ENCODE data around the gene TTC12. TPM values are rescaled to one million over a fixed set of nuclear protein-coding genes. Genes with fewer than 3 reads are reported as not detected.

Gene TTC12
- total RNA-seq, 4 donors from 2014 or later, result 10.8 to 23.5 (median 17.2) TPM

DNA sequence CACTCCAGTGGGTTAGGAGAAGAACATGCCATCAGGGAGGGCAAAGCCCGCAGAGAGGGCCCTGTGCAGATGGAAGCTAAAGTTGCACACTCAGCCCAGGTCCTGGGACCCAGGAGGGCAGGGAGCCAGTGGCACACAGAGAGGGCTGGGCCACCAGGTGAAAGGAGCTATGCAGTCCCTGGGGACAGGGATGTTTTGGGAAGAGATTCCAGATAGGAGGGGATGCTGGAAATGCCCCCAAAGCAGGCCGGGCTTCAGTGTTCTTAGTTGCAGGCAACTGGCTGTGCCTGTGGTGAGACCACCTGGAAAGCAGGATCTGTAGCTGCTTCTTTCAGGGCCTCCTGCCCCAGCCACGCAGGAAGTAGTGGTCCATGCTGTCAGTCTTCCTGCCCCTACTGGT is 92.8 kb downstream of the TTC12 start:
- H3K4me1 ChIP-seq, result no peaks in the 10 kb centered on the region
- no peak overlapping the region for H3K4me3 ChIP-seq
- H3K9me3 ChIP-seq, result no peaks in the 10 kb centered on the region
- no peaks in the 10 kb centered on the region for H3K36me3 ChIP-seq
- TF ChIP-seq, protein P1, sequence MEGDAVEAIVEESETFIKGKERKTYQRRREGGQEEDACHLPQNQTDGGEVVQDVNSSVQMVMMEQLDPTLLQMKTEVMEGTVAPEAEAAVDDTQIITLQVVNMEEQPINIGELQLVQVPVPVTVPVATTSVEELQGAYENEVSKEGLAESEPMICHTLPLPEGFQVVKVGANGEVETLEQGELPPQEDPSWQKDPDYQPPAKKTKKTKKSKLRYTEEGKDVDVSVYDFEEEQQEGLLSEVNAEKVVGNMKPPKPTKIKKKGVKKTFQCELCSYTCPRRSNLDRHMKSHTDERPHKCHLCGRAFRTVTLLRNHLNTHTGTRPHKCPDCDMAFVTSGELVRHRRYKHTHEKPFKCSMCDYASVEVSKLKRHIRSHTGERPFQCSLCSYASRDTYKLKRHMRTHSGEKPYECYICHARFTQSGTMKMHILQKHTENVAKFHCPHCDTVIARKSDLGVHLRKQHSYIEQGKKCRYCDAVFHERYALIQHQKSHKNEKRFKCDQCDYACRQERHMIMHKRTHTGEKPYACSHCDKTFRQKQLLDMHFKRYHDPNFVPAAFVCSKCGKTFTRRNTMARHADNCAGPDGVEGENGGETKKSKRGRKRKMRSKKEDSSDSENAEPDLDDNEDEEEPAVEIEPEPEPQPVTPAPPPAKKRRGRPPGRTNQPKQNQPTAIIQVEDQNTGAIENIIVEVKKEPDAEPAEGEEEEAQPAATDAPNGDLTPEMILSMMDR (IDR thresholded peaks at IDR 0.05), result no peak
- TF ChIP-seq EP300 (IDR thresholded peaks at IDR 0.05) (no peak), POLR2AphosphoS5 (IDR thresholded peaks at IDR 0.05) (no peak), POLR2A (IDR thresholded peaks at IDR 0.05) (no peak)
- ATAC-seq, result no peak
- no peak overlapping the region for H3K27ac ChIP-seq
- 77 to 100% methylated on average over 1 to 2 of the region's 3 CpGs for WGBS, 2 donors (ENCODE audit: low coverage in 1 of 2)
- H3K27me3 ChIP-seq, result no peaks in the 10 kb centered on the region

DNA sequence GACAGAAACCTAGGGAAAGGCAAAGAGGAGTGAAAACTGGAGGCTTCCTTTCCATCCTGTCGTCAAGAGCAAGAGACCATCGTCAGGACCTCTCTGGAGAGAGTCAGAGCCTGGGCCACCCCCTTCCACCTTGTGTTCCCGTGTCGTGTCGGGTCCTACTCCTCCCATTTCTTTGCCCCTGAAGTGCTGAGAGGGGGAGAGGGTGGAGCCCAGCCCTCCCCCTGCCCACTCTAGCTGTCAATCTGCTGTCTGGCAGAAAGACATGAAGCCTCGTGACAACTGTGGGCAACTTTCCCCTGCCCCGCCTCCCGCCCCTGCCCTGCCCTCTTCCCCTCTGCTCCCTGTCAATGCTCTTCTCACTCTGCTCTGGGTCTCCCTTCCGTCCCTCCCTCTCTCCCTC is 93.8 kb downstream of the TTC12 start:
- H3K4me1 ChIP-seq, result no peaks in the 10 kb centered on the region
- H3K27ac ChIP-seq, result no peak overlapping the region
- H3K9me3 ChIP-seq, result no peaks in the 10 kb centered on the region
- ATAC-seq, result no peak
- no peak overlapping the region for H3K4me3 ChIP-seq
- H3K36me3 ChIP-seq, result no peaks in the 10 kb centered on the region
- WGBS, 2 donors (ENCODE audit: low coverage in 1 of 2), result 38 to 70% methylated on average over 7 to 8 of the region's 9 CpGs
- TF ChIP-seq EP300 (IDR thresholded peaks at IDR 0.05), result no peak
- TF ChIP-seq, protein P1 (IDR thresholded peaks at IDR 0.05), result no peak
- no peak for TF ChIP-seq POLR2A (IDR thresholded peaks at IDR 0.05)
- no peak for TF ChIP-seq POLR2AphosphoS5 (IDR thresholded peaks at IDR 0.05)
- H3K27me3 ChIP-seq, result no peaks in the 10 kb centered on the region

DNA sequence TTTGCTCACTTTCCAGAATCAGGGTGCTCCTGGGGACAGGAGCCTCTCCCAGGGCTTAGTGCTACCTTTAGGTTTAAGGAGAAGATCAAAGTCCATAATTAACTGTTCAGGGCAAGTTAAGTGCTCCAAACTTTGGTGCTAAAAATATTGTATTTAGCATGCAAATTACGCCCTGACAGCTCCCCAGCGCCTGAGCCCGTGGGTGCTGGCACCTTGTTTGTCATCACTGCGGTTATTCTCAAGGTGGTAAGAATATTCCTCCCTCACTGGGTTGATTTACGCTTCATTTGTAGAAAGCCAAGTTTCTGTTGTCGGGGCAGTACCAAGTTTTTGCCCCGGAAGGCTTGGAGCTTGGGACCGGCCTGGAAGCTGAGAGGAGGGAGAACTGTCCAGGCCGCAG is 94.5 kb downstream of the TTC12 start:
- Histone ChIP-seq H3K27me3 (no peaks in the 10 kb centered on the region), H3K27ac (no peak overlapping the region), H3K4me3 (no peak overlapping the region), H3K9me3 (no peaks in the 10 kb centered on the region), H3K4me1 (no peaks in the 10 kb centered on the region), H3K36me3 (no peaks in the 10 kb centered on the region)
- WGBS, 2 donors (ENCODE audit: low coverage in 1 of 2), result no CpG with 5 or more reads among the region's 9 CpGs
- no peak for ATAC-seq
- TF ChIP-seq EP300 (IDR thresholded peaks at IDR 0.05), result no peak
- no peak for TF ChIP-seq POLR2A (IDR thresholded peaks at IDR 0.05)
- TF ChIP-seq POLR2AphosphoS5 (IDR thresholded peaks at IDR 0.05), result no peak
- TF ChIP-seq, protein P1 (IDR thresholded peaks at IDR 0.05), result no peak

DNA sequence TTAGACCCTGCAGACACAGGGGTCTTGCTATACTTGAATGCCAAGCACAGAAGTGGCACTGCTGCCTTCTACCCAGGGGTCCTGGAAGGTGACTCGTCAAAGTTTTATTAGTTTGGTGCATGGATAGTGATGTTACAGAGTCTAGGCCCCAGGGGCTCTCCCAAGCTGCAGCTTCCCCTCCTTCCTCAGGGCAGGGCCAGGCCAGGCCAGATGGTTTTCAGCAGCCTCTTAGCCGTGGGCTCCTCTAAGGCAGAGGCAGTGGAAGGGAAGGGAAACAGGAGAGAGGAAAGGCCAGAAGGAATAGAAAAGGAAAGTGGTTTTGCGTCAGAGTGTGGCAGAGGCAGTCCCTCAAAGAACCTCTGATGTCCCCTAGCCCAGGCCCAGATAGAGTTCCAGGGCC is 95.1 kb downstream of the TTC12 start:
- no peak for ATAC-seq
- 69% methylated on average over 3 of the region's 3 CpGs; no CpG with 5 or more reads in 1 of the 2 donors for WGBS, 2 donors (ENCODE audit: low coverage in 1 of 2)
- TF ChIP-seq, protein P1 (IDR thresholded peaks at IDR 0.05), result no peak
- TF ChIP-seq POLR2A (IDR thresholded peaks at IDR 0.05), result no peak
- H3K36me3 ChIP-seq, result no peaks in the 10 kb centered on the region
- no peak overlapping the region for H3K27ac ChIP-seq
- H3K9me3 ChIP-seq, result no peaks in the 10 kb centered on the region
- H3K4me3 ChIP-seq, result no peak overlapping the region
- no peaks in the 10 kb centered on the region for H3K27me3 ChIP-seq
- no peaks in the 10 kb centered on the region for H3K4me1 ChIP-seq

DNA sequence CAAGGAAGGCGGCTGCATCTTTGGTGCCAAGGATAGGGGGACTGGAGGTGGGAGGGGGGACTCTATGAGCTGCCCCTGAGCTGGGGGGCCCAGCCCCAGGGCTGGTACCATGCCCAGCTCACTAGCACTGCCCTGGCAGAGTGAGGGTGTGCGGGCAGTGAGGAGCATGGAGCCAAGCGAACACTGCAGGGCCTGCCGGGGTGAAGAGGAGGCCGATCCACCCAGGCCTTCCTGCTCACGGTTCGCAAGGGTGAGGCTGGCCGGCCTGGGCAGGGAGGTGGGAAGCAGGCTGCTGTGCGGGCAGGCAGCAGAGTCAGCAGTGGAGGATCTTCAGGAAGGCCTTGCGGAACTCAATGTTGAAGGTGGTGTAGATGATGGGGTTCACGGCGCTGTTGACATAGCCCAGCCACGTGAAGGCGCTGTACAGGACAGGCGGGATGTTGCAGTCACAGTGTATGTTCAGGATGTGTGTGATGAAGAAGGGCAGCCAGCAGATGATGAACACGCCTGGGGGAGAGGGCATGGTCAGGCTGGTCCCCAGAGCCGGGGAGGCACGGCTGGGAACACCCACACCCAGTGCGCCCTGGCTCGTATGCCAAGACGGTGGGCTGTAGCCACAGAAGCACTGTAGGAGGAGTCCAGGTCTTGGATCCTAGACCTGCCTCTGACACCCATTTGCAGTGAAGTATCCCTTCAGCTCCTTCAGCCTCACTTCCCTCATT is 96.2 kb downstream of the TTC12 start:
- no peak for ATAC-seq
- no peaks in the 10 kb centered on the region for H3K9me3 ChIP-seq
- no peak overlapping the region for H3K27ac ChIP-seq
- no peaks in the 10 kb centered on the region for H3K27me3 ChIP-seq
- H3K4me3 ChIP-seq, result no peak overlapping the region
- 85% methylated on average over 6 of the region's 21 CpGs; no CpG with 5 or more reads in 1 of the 2 donors for WGBS, 2 donors (ENCODE audit: low coverage in 1 of 2)
- no peaks in the 10 kb centered on the region for H3K4me1 ChIP-seq
- TF ChIP-seq EP300 (IDR thresholded peaks at IDR 0.05) (no peak), POLR2A (IDR thresholded peaks at IDR 0.05) (no peak), POLR2AphosphoS5 (IDR thresholded peaks at IDR 0.05) (no peak)
- TF ChIP-seq, protein P1 (IDR thresholded peaks at IDR 0.05), result no peak
- no peaks in the 10 kb centered on the region for H3K36me3 ChIP-seq
